ENCODE data around the gene CCDC159.

CCDC159 gene

DNA sequence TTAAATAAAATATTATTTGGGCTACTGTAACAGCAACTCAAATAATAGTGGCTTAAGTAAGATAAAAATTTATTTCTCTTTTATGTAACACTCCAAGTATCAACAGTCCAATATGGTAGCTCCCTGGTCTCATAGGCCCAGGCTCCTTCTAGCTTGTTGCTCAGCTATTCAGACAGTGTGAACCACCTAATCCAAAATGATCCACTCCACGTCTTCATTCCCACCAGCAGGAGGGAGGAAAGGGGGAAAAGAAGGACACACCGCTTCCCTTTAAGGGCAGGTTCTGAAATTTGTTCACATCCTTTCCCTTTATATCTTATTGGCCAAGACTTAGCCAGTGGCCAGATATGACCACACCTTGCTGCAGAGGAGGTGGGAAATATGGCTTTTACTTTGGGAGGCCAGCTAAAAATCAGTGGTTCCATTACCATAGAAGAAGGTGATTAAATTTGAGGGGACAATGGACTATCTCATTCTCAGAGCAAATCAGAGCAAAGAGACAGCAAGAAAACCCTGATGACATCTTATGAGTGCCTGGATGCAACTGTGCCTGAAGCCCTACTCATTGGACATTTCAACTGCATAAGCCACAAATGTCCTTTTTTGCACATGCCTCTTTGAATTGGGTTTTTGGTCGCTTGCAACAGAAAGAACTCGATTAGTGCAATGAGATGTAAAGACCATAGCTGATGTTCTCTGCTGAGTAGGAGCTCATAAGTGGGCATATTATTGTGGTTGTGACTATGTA lies 44.8 kb downstream of the CCDC159 start:
- no peak for DNase-seq (ENCODE audit: low read depth in 2 of 2)

DNA sequence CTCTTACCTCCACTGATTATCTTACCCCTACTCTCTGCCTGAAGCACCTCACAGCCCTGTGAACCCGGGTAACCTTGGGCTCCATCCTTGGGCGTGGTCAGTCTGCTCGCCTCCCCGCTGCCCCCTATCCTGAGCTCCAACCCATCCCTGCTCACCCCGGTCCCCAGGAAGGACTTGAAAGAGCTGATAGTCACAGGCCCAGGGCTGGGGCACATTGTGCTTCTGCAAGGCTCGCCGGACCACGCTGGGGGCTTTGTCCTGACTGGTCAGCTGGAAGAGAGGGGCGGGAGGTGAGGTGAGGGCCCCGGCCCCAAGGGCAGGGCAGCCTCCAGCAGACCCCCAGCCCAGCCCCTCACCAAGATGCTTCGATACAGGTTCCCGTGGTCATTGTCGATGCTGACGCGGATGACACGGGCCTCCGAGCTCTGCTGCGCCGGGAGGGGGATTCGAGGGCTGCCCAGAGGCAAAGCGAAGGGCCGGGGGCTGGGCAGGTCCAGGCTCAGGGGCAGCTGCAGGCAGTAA lies 50.8 kb downstream of the CCDC159 start:
- DNase-seq (ENCODE audit: low read depth in 2 of 2): no peak

DNA sequence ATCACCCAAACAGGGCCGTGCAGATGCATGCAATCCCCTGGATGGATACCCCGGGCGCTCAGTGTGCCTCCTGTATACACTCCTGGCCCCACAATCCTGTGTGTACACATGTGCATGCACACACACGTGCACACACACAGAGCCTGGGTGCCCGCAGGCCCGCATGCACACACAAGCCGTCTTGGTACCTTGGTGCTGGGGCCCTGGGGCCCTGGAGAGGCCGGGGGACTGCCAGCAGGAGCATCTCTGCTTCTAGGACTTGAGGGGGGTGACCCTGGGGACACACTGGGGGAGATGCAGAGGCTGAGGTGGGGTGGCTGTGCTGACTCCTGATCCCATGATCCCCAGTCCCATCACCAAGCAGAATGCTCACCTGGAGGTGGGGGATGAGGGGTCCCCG lies 53.3 kb downstream of the CCDC159 start:
- no peak for DNase-seq (ENCODE audit: low read depth in 2 of 2)

DNA sequence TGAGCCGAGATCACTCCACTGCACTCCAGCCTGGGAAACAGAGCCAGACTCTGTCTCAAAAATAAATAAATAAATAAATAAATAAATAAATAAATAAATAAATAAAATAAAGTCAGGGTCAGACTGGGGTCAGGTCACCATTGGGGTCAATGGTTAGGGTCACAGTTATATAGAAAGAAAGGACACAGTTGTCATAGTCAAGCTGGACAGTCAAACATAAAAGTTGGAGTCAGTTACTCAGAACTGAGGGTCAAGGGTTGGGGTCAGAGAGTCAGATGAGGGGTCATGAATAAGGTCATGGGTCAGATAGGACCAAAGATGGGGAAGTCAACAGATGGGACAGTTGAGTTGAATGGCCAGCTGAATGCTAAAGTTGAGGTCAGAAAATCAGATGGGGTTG lies 54.5 kb downstream of the CCDC159 start:
- DNase-seq (ENCODE audit: low read depth in 2 of 2): no peak

DNA sequence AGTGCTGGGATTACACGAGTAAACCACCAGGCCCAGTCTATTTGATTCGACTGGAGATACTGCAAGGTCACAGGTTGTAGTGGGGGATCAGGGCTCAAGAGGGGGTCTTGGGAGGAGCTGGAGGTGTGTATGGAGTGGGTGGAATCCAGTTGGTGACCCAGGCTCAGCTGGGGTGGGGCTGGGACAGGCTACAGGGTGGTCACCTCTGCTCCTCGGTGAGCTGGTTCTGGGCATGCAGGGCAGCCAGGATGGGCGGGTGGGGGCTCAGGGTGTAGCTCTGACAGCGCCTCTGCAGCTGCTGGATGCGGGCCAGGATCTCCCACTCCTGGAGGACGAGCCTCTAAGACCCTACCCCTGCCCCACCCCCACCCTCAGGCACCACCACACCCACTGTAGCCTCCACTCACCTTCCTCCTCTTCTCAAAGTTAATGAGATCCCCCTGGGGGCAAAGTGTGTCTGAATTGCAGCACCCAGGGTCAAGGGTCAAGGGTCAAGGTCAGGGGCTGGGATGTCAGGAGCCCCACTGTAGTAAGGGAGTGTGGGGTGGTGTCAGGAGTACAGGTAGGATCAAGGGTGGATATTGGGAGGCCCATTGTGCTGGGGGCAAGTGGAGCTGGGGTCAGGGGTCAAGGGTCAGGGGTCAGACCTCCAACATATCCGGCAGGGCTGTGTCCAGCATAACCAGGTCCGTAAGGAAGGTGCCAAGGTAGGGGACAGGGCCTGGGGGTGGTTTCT lies 55.7 kb downstream of the CCDC159 start:
- no peak for DNase-seq (ENCODE audit: low read depth in 2 of 2)
